ENCODE data around the gene ABCC4.

The ABCC4 gene

GRCh38 chr13:95145587-95145986, 155.7 kb downstream of the ABCC4 start:
- no peak for TF ChIP-seq CTCF (IDR thresholded peaks at IDR 0.05; ENCODE audit: insufficient read depth, missing control alignments)
- FAIRE-seq (no peak), DNase-seq (ENCODE audit: insufficient read length, low spot score) (no peak)

GRCh38 chr13:95140502-95140901, 160.7 kb downstream of the ABCC4 start:
- DNase-seq (ENCODE audit: insufficient read length, low spot score) (no peak), FAIRE-seq (no peak)
- TF ChIP-seq CTCF (IDR thresholded peaks at IDR 0.05; ENCODE audit: insufficient read depth, missing control alignments) = no peak

GRCh38 chr13:95138876-95139585, 162.2 kb downstream of the ABCC4 start:
- no peak for TF ChIP-seq CTCF (IDR thresholded peaks at IDR 0.05; ENCODE audit: insufficient read depth, missing control alignments)
- FAIRE-seq (no peak), DNase-seq (ENCODE audit: insufficient read length, low spot score) (no peak)

- FAIRE-seq = no peak
- no peak for TF ChIP-seq CTCF (IDR thresholded peaks at IDR 0.05; ENCODE audit: insufficient read depth, missing control alignments)
Observed at GRCh38 chr13:95137096-95137495, 164.2 kb downstream of the ABCC4 start.

GRCh38 chr13:95136638-95137037, 164.6 kb downstream of the ABCC4 start:
- DNase-seq (ENCODE audit: insufficient read length, low spot score) (no peak), FAIRE-seq (no peak)
- no peak for TF ChIP-seq CTCF (IDR thresholded peaks at IDR 0.05; ENCODE audit: insufficient read depth, missing control alignments)

More at GRCh38 chr13:95137096-95137495, 164.2 kb downstream of the ABCC4 start:
- DNase-seq (ENCODE audit: insufficient read length, low spot score) = no peak

GRCh38 chr13:95133498-95133897, 167.8 kb downstream of the ABCC4 start:
- no peak for DNase-seq (ENCODE audit: insufficient read length, low spot score)
- TF ChIP-seq CTCF (IDR thresholded peaks at IDR 0.05; ENCODE audit: insufficient read depth, missing control alignments) = no peak
- no peak for FAIRE-seq

GRCh38 chr13:95129004-95129403, 172.2 kb downstream of the ABCC4 start:
- FAIRE-seq (no peak), DNase-seq (ENCODE audit: insufficient read length, low spot score) (no peak)
- TF ChIP-seq CTCF (IDR thresholded peaks at IDR 0.05; ENCODE audit: insufficient read depth, missing control alignments) = no peak
